Lower leg skin (tissue), 3 donors: ENCODE measurements around the gene FNDC7.

ENCODE experiments used
- CTCF ChIP-seq, 3 donors: fragments of 450-650 bp; IDR thresholded peaks; one replicate each; pipeline ENCODE4 v1.5.1; 2016; ENCODE audit warnings: antibody characterized with exemption in 3 of 3, mild to moderate bottlenecking in 3 of 3, moderate library complexity in 2 of 3
- POLR2A ChIP-seq, 2 donors: fragments of 450-650 bp; IDR thresholded peaks; one replicate each; pipeline ENCODE4 v1.6.1; 2016 to 2017; ENCODE audit warnings: antibody characterized with exemption in 2 of 2, mild to moderate bottlenecking in 1 of 2, moderate library complexity in 1 of 2

GRCh38 chr1:108747898-108748297, 35.2 kb downstream of the FNDC7 start:
- TF ChIP-seq CTCF (IDR thresholded peaks at IDR 0.05) (no peak), POLR2A (IDR thresholded peaks at IDR 0.05) (no peak)
